ENCODE data around the gene LRRC15. TPM values are rescaled to one million over a fixed set of nuclear protein-coding genes. Genes with fewer than 3 reads are reported as not detected.

LRRC15 gene
- polyA plus RNA-seq, 2 of the 4 experiments (the other 2 are of a cell fraction): 0.05 to 0.14 TPM

DNA sequence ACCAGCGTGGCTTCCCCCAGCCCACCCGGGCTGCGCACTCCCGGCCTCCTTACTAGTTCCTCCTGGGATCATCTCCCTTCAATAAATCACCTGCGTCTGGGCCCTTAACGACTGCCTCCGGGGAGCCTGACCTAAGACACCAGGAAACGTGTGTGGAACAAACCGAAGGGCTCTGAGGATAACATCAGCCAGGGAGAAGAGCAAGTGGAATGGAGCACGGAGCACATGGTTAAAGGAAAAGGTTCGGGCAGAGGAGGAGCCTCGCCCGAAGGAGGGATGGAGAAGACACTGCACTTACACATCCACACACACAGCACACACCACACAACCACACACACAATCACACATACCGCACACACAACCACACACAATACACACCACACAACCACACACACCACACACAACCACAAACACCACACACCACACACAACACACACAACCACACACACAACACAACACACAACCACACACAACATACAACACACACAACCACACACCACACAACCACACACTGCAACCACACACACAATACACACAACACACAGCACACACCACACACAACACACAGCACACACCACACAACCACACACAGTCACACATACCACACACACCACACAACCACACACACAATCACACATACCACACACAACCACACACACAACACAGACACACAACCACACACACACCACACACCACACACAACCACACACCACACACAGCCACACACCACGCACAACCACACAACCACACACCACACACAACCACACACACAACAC lies 43.2 kb downstream of the LRRC15 start:
- no peaks in the 10 kb centered on the region for H3K9me3 ChIP-seq
- no peak overlapping the region for H3K4me3 ChIP-seq
- ATAC-seq (no peak), FAIRE-seq (no peak), DNase-seq (ENCODE audit: low read depth in 1 of 2, low spot score in 1 of 2) (peak in 1 of 2 experiments; percentile 57)
- TF ChIP-seq, protein P1, sequence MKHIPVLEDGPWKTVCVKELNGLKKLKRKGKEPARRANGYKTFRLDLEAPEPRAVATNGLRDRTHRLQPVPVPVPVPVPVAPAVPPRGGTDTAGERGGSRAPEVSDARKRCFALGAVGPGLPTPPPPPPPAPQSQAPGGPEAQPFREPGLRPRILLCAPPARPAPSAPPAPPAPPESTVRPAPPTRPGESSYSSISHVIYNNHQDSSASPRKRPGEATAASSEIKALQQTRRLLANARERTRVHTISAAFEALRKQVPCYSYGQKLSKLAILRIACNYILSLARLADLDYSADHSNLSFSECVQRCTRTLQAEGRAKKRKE (CRISPR knock-in tag; IDR thresholded peaks at IDR 0.05; ENCODE audit: low read depth): no peak
- TF ChIP-seq, protein P2, sequence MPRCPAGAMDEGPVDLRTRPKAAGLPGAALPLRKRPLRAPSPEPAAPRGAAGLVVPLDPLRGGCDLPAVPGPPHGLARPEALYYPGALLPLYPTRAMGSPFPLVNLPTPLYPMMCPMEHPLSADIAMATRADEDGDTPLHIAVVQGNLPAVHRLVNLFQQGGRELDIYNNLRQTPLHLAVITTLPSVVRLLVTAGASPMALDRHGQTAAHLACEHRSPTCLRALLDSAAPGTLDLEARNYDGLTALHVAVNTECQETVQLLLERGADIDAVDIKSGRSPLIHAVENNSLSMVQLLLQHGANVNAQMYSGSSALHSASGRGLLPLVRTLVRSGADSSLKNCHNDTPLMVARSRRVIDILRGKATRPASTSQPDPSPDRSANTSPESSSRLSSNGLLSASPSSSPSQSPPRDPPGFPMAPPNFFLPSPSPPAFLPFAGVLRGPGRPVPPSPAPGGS (IDR thresholded peaks at IDR 0.05): no peak
- TF ChIP-seq SMC3 (IDR thresholded peaks at IDR 0.05) (no peak), ZC3H11A (IDR thresholded peaks at IDR 0.05) (no peak), RNF2 (IDR thresholded peaks at IDR 0.05; ENCODE audit: borderline replicate concordance, low read depth) (no peak), NPAS2 (CRISPR knock-in tag; IDR thresholded peaks at IDR 0.05; ENCODE audit: borderline replicate concordance) (no peak), TP53 (CRISPR knock-in tag; IDR thresholded peaks at IDR 0.05) (no peak), CHD4 (IDR thresholded peaks at IDR 0.05; ENCODE audit: borderline replicate concordance) (0 out of 2 replicates have a peak, but pooled peaks have one; percentile 64), BHLHE40 (IDR thresholded peaks at IDR 0.05; ENCODE audit: low read depth, low read length) (no peak), PHF8 (IDR thresholded peaks at IDR 0.05; ENCODE audit: borderline replicate concordance, low read depth) (no peak), ZNF302 (CRISPR knock-in tag; IDR thresholded peaks at IDR 0.05) (no peak), GATA3 (IDR thresholded peaks at IDR 0.05; ENCODE audit: borderline replicate concordance) (no peak), FOSL2 (IDR thresholded peaks at IDR 0.05) (no peak), FOSL2 (CRISPR knock-in tag; IDR thresholded peaks at IDR 0.05) (no peak), FOXS1 (CRISPR knock-in tag; IDR thresholded peaks at IDR 0.05) (no peak), ZSCAN20 (CRISPR knock-in tag; IDR thresholded peaks at IDR 0.05) (no peak), HOXA7 (CRISPR knock-in tag; IDR thresholded peaks at IDR 0.05) (no peak), KDM1A (IDR thresholded peaks at IDR 0.05; ENCODE audit: low read depth) (0 out of 2 replicates have a peak, but pooled peaks have one; percentile 46), EHMT2 (IDR thresholded peaks at IDR 0.05; ENCODE audit: low read depth) (no peak), POLR2AphosphoS2 (conservative IDR thresholded peaks at IDR 0.05; ENCODE audit: low read length) (no peak), MAFK (IDR thresholded peaks at IDR 0.05; ENCODE audit: partially characterized antibody) (no peak), TFCP2L1 (CRISPR knock-in tag; IDR thresholded peaks at IDR 0.05) (no peak), CBX2 (IDR thresholded peaks at IDR 0.05; ENCODE audit: borderline replicate concordance, low read depth) (no peak), RCOR1 (IDR thresholded peaks at IDR 0.05; ENCODE audit: low read depth, low read length) (no peak)
- TF ChIP-seq, protein P3, sequence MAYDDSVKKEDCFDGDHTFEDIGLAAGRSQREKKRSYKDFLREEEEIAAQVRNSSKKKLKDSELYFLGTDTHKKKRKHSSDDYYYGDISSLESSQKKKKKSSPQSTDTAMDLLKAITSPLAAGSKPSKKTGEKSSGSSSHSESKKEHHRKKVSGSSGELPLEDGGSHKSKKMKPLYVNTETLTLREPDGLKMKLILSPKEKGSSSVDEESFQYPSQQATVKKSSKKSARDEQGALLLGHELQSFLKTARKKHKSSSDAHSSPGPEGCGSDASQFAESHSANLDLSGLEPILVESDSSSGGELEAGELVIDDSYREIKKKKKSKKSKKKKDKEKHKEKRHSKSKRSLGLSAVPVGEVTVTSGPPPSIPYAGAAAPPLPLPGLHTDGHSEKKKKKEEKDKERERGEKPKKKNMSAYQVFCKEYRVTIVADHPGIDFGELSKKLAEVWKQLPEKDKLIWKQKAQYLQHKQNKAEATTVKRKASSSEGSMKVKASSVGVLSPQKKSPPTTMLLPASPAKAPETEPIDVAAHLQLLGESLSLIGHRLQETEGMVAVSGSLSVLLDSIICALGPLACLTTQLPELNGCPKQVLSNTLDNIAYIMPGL (CRISPR knock-in tag; IDR thresholded peaks at IDR 0.05; ENCODE audit: borderline replicate concordance): no peak
- TF ChIP-seq, protein P4, sequence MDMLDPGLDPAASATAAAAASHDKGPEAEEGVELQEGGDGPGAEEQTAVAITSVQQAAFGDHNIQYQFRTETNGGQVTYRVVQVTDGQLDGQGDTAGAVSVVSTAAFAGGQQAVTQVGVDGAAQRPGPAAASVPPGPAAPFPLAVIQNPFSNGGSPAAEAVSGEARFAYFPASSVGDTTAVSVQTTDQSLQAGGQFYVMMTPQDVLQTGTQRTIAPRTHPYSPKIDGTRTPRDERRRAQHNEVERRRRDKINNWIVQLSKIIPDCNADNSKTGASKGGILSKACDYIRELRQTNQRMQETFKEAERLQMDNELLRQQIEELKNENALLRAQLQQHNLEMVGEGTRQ (IDR thresholded peaks at IDR 0.05): no peak
- TF ChIP-seq, protein P5, sequence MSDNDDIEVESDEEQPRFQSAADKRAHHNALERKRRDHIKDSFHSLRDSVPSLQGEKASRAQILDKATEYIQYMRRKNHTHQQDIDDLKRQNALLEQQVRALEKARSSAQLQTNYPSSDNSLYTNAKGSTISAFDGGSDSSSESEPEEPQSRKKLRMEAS (IDR thresholded peaks at IDR 0.05): peak; percentile 27; the same call in 1 of the 2 replicates
- TF ChIP-seq, protein P6, sequence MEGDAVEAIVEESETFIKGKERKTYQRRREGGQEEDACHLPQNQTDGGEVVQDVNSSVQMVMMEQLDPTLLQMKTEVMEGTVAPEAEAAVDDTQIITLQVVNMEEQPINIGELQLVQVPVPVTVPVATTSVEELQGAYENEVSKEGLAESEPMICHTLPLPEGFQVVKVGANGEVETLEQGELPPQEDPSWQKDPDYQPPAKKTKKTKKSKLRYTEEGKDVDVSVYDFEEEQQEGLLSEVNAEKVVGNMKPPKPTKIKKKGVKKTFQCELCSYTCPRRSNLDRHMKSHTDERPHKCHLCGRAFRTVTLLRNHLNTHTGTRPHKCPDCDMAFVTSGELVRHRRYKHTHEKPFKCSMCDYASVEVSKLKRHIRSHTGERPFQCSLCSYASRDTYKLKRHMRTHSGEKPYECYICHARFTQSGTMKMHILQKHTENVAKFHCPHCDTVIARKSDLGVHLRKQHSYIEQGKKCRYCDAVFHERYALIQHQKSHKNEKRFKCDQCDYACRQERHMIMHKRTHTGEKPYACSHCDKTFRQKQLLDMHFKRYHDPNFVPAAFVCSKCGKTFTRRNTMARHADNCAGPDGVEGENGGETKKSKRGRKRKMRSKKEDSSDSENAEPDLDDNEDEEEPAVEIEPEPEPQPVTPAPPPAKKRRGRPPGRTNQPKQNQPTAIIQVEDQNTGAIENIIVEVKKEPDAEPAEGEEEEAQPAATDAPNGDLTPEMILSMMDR (IDR thresholded peaks at IDR 0.05): no peak
- WGBS (ENCODE audit: missing lambda C conversion rate): 53% methylated on average over 15 of the region's 15 CpGs
- H3K4me2 ChIP-seq: no peak overlapping the region
- H3K27ac ChIP-seq: peak overlapping the region; percentile 37 to 56; a peak in 4 of 6 replicates
- ChIA-PET CTCF (interaction anchor here (1.6 kb wide), 1 partner anchor 10 kb away, joined by 5 read pairs; no protein-coding TSS in a partner anchor), POLR2A (no interaction called here)
- H3K4me1 ChIP-seq: peaks cover 31% of the 10 kb centered on the region
